CD4-positive, alpha-beta T cell (primary cell): ENCODE data around the gene GTPBP1. TPM values are rescaled to one million over a fixed set of nuclear protein-coding genes. Genes with fewer than 3 reads are reported as not detected.

ENCODE experiments used
- ATAC-seq: fragments of 200-7000 bp; cut with Tn5 transposase; one replicate; pipeline ENCODE4 v1.10.0; 2022; ENCODE audit warnings: mild to moderate bottlenecking; ENCODE audit not compliant: poor library complexity
- CTCF ChIA-PET: fragments of 350-600 bp; sonication (Branson Sonifier 250); formaldehyde crosslinking; loops from one replicate; lab custom pipeline; 2021; ENCODE audit warnings: antibody characterized with exemption, inconsistent platforms; lab: Charles Lee
- POLR2A ChIA-PET: fragments of 350-600 bp; sonication (Branson Sonifier 250); formaldehyde crosslinking; loops from one replicate; lab custom pipeline; 2021; ENCODE audit warnings: antibody characterized with exemption, inconsistent platforms; lab: Charles Lee
- DNase-seq, 14 experiments: peaks; one replicate each; pipeline ENCODE4 v3.0.0-alpha.2; 2013 to 2020; ENCODE audit warnings: mixed read lengths in 2 of 14
- H3K27ac ChIP-seq, 2 donors: one replicate each; pipeline versions ENCODE4 v1.5.1 to v1.7.0; 2013; ENCODE audit warnings: low read length in 2 of 2, low read depth in 1 of 2, mild to moderate bottlenecking in 1 of 2
- H3K27me3 ChIP-seq, 2 experiments: 1 replicate in 1 of 2; 2 replicates in 1 of 2; pipeline versions ENCODE4 v1.6.1 to v1.7.0; 2013; ENCODE audit warnings: low read length in 2 of 2, control low read depth in 1 of 2, mild to moderate bottlenecking in 1 of 2, moderate library complexity in 1 of 2; ENCODE audit not compliant: insufficient read depth in 2 of 2, control insufficient read depth in 1 of 2
- H3K36me3 ChIP-seq: one replicate; pipeline ENCODE4 v1.6.1; 2013; ENCODE audit warnings: low read length, control low read depth; ENCODE audit not compliant: insufficient read depth
- H3K4me1 ChIP-seq: one replicate; pipeline ENCODE4 v1.6.1; 2013; ENCODE audit warnings: low read length, control low read depth; ENCODE audit not compliant: insufficient read depth
- H3K4me3 ChIP-seq: one replicate; pipeline ENCODE4 v1.5.1; 2013; ENCODE audit warnings: mild to moderate bottlenecking, low read length, moderate library complexity
- H3K9me3 ChIP-seq, 2 experiments: 1 replicate in 1 of 2; 2 replicates in 1 of 2; pipeline versions ENCODE4 v1.6.1 to v1.7.0; 2013; ENCODE audit warnings: low read length in 2 of 2, mild to moderate bottlenecking in 2 of 2, control low read depth in 1 of 2, moderate library complexity in 1 of 2; ENCODE audit not compliant: control insufficient read depth in 1 of 2, insufficient read depth in 1 of 2
- H3K27ac Mint-ChIP-seq: one replicate; pipeline ENCODE4 v1.8.0; 2020; ENCODE audit warnings: mixed read lengths
- H3K27me3 Mint-ChIP-seq: one replicate; pipeline ENCODE4 v1.8.0; 2021; ENCODE audit warnings: mixed read lengths
- H3K36me3 Mint-ChIP-seq: one replicate; pipeline ENCODE4 v1.8.0; 2021; ENCODE audit warnings: low read depth, mixed read lengths
- H3K4me1 Mint-ChIP-seq: one replicate; pipeline ENCODE4 v1.8.0; 2021; ENCODE audit warnings: low read depth, mixed read lengths
- H3K4me3 Mint-ChIP-seq: one replicate; pipeline ENCODE4 v1.8.0; 2020; ENCODE audit warnings: mild to moderate bottlenecking, mixed read lengths
- H3K9me3 Mint-ChIP-seq: one replicate; pipeline ENCODE4 v1.8.0; 2020; ENCODE audit warnings: mixed read lengths
- intact Hi-C, 2 experiments: fragments of 100-400 bp; cut with DNase I in 1 of 2; cut with micrococcal nuclease in 1 of 2; formaldehyde crosslinking; loops; one replicate each; pipeline versions ENCODE4 v1.15.1 to v1.9.0; 2023 to 2025; cut with DNase I, micrococcal nuclease
- total RNA-seq, 174 experiments: library from RNA in 2 of 174; stranded (reverse) in 2 of 174; gene quantifications; one replicate each; pipeline ENCODE4 v1.2.3 and lab custom pipeline; 2021 to 2026
- TF ChIP-seq, protein P1 (sequence below): fragments of 200-600 bp; IDR thresholded peaks from one replicate; pipeline ENCODE4 v1.8.0; 2022; ENCODE audit warnings: antibody characterized with exemption, mild to moderate bottlenecking

The GTPBP1 gene
- total RNA-seq, 2 experiments from 2014 or later = 263 to 272 TPM

DNA sequence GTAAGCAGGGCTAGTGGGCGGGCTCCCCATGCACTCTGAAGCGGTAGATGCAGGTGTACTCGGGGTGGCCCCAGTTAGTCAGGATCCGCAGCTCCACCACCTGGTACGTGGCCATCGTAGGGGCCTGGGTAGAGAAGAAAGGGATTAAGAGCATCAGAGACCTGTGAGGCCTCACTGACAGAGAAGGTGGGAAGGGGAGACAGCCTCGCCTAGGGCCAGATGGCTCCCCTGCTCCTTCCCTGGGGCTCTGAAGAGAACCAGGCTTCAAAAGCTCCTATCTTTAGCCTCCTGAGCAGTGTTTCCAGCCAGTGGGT, 30.5 kb downstream of the GTPBP1 start:
- H3K4me3 ChIP-seq = no peak overlapping the region
- H3K36me3 Mint-ChIP-seq = peaks cover 97% of the 10 kb centered on the region
- ATAC-seq (peak; percentile 20), DNase-seq (no peak)
- no peaks in the 10 kb centered on the region for H3K9me3 ChIP-seq
- no peaks in the 10 kb centered on the region for H3K27me3 Mint-ChIP-seq
- TF ChIP-seq, protein P1, sequence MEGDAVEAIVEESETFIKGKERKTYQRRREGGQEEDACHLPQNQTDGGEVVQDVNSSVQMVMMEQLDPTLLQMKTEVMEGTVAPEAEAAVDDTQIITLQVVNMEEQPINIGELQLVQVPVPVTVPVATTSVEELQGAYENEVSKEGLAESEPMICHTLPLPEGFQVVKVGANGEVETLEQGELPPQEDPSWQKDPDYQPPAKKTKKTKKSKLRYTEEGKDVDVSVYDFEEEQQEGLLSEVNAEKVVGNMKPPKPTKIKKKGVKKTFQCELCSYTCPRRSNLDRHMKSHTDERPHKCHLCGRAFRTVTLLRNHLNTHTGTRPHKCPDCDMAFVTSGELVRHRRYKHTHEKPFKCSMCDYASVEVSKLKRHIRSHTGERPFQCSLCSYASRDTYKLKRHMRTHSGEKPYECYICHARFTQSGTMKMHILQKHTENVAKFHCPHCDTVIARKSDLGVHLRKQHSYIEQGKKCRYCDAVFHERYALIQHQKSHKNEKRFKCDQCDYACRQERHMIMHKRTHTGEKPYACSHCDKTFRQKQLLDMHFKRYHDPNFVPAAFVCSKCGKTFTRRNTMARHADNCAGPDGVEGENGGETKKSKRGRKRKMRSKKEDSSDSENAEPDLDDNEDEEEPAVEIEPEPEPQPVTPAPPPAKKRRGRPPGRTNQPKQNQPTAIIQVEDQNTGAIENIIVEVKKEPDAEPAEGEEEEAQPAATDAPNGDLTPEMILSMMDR = no peak
- peak overlapping the region; percentile 52 for H3K4me3 Mint-ChIP-seq
- H3K36me3 ChIP-seq = peaks cover 75% of the 10 kb centered on the region
- H3K4me1 Mint-ChIP-seq = peaks cover 68% of the 10 kb centered on the region
- H3K27ac Mint-ChIP-seq = peak overlapping the region; percentile 88
- H3K4me1 ChIP-seq = peaks cover 79% of the 10 kb centered on the region
- H3K27ac ChIP-seq = peak overlapping the region in 1 of 2 donors; percentile 43
- POLR2A ChIA-PET = interaction anchor here (0.5 to 21.7 kb wide), 9 partner anchors 12 to 1370 kb away, joined by 3 to 752 read pairs (median 4); partner anchors contain the start of genes GTPBP1, JOSD1, SUN2 and TOMM22
- CTCF ChIA-PET = interaction anchor here (1.4 kb wide), 1 partner anchor 18 kb away, joined by 4 read pairs; no protein-coding TSS in a partner anchor
- H3K27me3 ChIP-seq = no peaks in the 10 kb centered on the region
- H3K9me3 Mint-ChIP-seq = no peaks in the 10 kb centered on the region
- intact Hi-C loops = no loop called here

DNA sequence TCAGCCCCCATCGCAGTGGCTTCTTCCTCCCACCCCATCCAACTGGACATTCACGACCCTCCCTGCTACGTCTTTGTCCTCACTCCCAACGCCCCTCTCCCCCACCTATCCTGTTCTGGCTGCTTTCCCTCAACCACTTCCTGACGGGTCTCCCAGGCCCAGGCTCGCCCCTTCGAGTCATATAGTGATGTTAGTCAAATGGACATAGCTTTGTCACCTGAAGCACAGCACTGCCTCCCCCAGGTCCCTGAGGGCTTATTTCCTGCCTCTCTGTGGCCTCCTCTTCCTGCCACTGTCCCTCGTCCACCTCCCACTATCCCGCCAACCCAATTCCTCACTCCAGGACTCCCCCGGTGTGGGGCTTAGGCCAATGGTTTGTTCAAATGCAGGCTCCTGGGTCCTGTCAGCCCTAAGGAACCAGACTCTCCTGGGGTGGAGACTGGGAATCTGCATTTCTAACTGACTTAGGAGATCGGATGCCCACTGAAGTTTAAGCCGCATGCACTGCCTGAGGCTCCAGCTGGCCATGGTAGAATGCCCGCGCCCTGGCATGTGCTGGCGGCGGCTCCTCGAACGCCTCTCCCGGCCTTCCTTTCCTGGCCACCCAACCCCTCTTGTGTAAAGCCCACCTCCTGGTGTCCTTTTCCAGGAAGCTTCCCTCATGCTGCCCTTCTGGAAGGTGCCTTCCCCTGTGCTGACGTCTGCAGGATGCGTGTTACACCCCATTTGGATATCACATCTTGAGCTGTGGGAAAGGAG, 31.7 kb downstream of the GTPBP1 start:
- CTCF ChIA-PET = interaction anchor here (0.6 kb wide), 2 partner anchors 266 to 1000 kb away, joined by 3 read pairs; no protein-coding TSS in a partner anchor

DNA sequence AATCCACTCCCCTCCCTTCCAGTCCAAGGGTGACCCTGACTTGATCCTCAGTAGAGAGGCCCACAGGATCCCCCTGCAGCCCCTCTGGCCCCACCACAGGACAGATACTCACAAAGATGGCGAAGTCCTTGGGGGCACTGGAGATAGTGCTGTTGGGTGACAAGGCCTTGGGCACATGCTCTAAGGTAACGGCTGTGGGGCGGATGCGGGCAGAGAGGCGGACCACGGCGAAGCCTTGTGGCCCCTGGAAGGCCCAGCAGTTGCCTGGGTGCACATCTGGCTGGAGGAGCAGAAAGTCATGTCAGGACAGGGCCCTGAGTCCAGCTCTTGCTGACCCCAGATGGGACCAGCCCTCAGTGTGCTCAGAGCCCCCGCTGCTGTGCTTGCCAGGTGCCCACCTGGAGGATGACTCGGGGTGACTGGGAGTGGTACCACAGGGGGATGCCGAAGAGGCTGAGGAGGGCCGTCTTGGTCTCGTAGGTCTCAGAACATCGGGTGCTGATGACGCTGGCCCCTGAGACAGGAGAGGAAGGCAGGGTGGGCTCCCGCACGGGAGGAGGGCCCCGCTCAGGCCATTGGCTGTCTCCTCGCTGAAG, 32.8 kb downstream of the GTPBP1 start:
- Mint-ChIP-seq H3K27me3 (no peaks in the 10 kb centered on the region), H3K36me3 (peaks cover 100% of the 10 kb centered on the region), H3K27ac (peak overlapping the region; percentile 88), H3K4me3 (peak overlapping the region; percentile 25), H3K4me1 (peaks cover 59% of the 10 kb centered on the region), H3K9me3 (no peaks in the 10 kb centered on the region)
- H3K9me3 ChIP-seq = no peaks in the 10 kb centered on the region
- DNase-seq (no peak), ATAC-seq (no peak)
- intact Hi-C loops = no loop called here
- CTCF ChIA-PET = interaction anchor here (0.6 kb wide), 1 partner anchor 265 kb away, joined by 3 read pairs; no protein-coding TSS in a partner anchor
- peaks cover 82% of the 10 kb centered on the region for H3K4me1 ChIP-seq
- H3K4me3 ChIP-seq = no peak overlapping the region
- peak overlapping the region; percentile 3 to 19 for H3K27ac ChIP-seq
- TF ChIP-seq, protein P1 = no peak
- POLR2A ChIA-PET = interaction anchor here (1.1 to 21.7 kb wide), 3 partner anchors 12 to 32 kb away, joined by 3 to 752 read pairs (median 14); partner anchors contain the start of genes GTPBP1 and SUN2
- H3K27me3 ChIP-seq = no peaks in the 10 kb centered on the region
- peaks cover 92% of the 10 kb centered on the region for H3K36me3 ChIP-seq

More for the DNA sequence above, 31.7 kb downstream of the GTPBP1 start:
- H3K4me3 Mint-ChIP-seq = peak overlapping the region; percentile 56
- DNase-seq (no peak), ATAC-seq (no peak)
- peaks cover 84% of the 10 kb centered on the region for H3K36me3 ChIP-seq
- TF ChIP-seq, protein P1 = no peak
- intact Hi-C loops = no loop called here
- H3K9me3 ChIP-seq = no peaks in the 10 kb centered on the region
- no peaks in the 10 kb centered on the region for H3K27me3 ChIP-seq
- peaks cover 100% of the 10 kb centered on the region for H3K36me3 Mint-ChIP-seq
- H3K27ac Mint-ChIP-seq = peak overlapping the region; percentile 88
- no peaks in the 10 kb centered on the region for H3K27me3 Mint-ChIP-seq
- peak overlapping the region; percentile 20 to 34 for H3K27ac ChIP-seq
- H3K4me1 Mint-ChIP-seq = peaks cover 68% of the 10 kb centered on the region
- H3K4me3 ChIP-seq = no peak overlapping the region
- no peaks in the 10 kb centered on the region for H3K9me3 Mint-ChIP-seq
- POLR2A ChIA-PET = interaction anchor here (0.9 to 21.7 kb wide), 7 partner anchors 11 to 134 kb away, joined by 3 to 752 read pairs (median 3); partner anchors contain the start of genes CBX6, GTPBP1, JOSD1 and SUN2
- H3K4me1 ChIP-seq = peaks cover 81% of the 10 kb centered on the region
